Measurements from ENCODE around the gene DAPK1.

The DAPK1 gene

GRCh38 chr9:87520172-87520683 lies 22.6 kb downstream of the DAPK1 start:
- no peak for TF ChIP-seq CTCF (IDR thresholded peaks at IDR 0.05; ENCODE audit: poor library complexity, severe bottlenecking)
- H3K9me3 ChIP-seq (ENCODE audit: severe bottlenecking), result no peaks in the 10 kb centered on the region
- H3K4me3 ChIP-seq (ENCODE audit: severe bottlenecking), result no peak overlapping the region
- ATAC-seq (ENCODE audit: low read depth) (no peak), DNase-seq (ENCODE audit: low spot score) (no peak)
- no peak overlapping the region for H3K27ac ChIP-seq (ENCODE audit: poor library complexity, severe bottlenecking)
- H3K27me3 ChIP-seq (ENCODE audit: insufficient read depth, poor library complexity, severe bottlenecking), result no peaks in the 10 kb centered on the region
- no peaks in the 10 kb centered on the region for H3K4me1 ChIP-seq (ENCODE audit: insufficient read depth, poor library complexity, severe bottlenecking)
- H3K36me3 ChIP-seq (ENCODE audit: low read depth), result no peaks in the 10 kb centered on the region

GRCh38 chr9:87521834-87522233 lies 24.2 kb downstream of the DAPK1 start:
- Histone ChIP-seq H3K36me3 (ENCODE audit: low read depth) (no peaks in the 10 kb centered on the region), H3K27ac (ENCODE audit: poor library complexity, severe bottlenecking) (no peak overlapping the region), H3K27me3 (ENCODE audit: insufficient read depth, poor library complexity, severe bottlenecking) (no peaks in the 10 kb centered on the region), H3K4me3 (ENCODE audit: severe bottlenecking) (no peak overlapping the region), H3K9me3 (ENCODE audit: severe bottlenecking) (no peaks in the 10 kb centered on the region), H3K4me1 (ENCODE audit: insufficient read depth, poor library complexity, severe bottlenecking) (no peaks in the 10 kb centered on the region)
- TF ChIP-seq CTCF (IDR thresholded peaks at IDR 0.05; ENCODE audit: poor library complexity, severe bottlenecking), result no peak
- DNase-seq (ENCODE audit: low spot score) (no peak), ATAC-seq (ENCODE audit: low read depth) (no peak)

- no peaks in the 10 kb centered on the region for H3K36me3 ChIP-seq (ENCODE audit: low read depth)
- no peak for TF ChIP-seq CTCF (IDR thresholded peaks at IDR 0.05; ENCODE audit: poor library complexity, severe bottlenecking)
Observed at GRCh38 chr9:87524061-87524460, 26.4 kb downstream of the DAPK1 start.

GRCh38 chr9:87525546-87526303 lies 28.1 kb downstream of the DAPK1 start:
- H3K27ac ChIP-seq (ENCODE audit: poor library complexity, severe bottlenecking), result no peak overlapping the region
- H3K4me1 ChIP-seq (ENCODE audit: insufficient read depth, poor library complexity, severe bottlenecking), result no peaks in the 10 kb centered on the region
- no peaks in the 10 kb centered on the region for H3K9me3 ChIP-seq (ENCODE audit: severe bottlenecking)

More at GRCh38 chr9:87524061-87524460, 26.4 kb downstream of the DAPK1 start:
- Histone ChIP-seq H3K27ac (ENCODE audit: poor library complexity, severe bottlenecking) (no peak overlapping the region), H3K27me3 (ENCODE audit: insufficient read depth, poor library complexity, severe bottlenecking) (no peaks in the 10 kb centered on the region), H3K9me3 (ENCODE audit: severe bottlenecking) (no peaks in the 10 kb centered on the region), H3K4me3 (ENCODE audit: severe bottlenecking) (no peak overlapping the region), H3K4me1 (ENCODE audit: insufficient read depth, poor library complexity, severe bottlenecking) (no peaks in the 10 kb centered on the region)
- no peak for DNase-seq (ENCODE audit: low spot score)
- no peak for ATAC-seq (ENCODE audit: low read depth)

More at GRCh38 chr9:87525546-87526303, 28.1 kb downstream of the DAPK1 start:
- Histone ChIP-seq H3K27me3 (ENCODE audit: insufficient read depth, poor library complexity, severe bottlenecking) (no peaks in the 10 kb centered on the region), H3K4me3 (ENCODE audit: severe bottlenecking) (no peak overlapping the region), H3K36me3 (ENCODE audit: low read depth) (no peaks in the 10 kb centered on the region)
- no peak for DNase-seq (ENCODE audit: low spot score)
- no peak for ATAC-seq (ENCODE audit: low read depth)
- no peak for TF ChIP-seq CTCF (IDR thresholded peaks at IDR 0.05; ENCODE audit: poor library complexity, severe bottlenecking)

Measured in RWPE2 (cell line).